ENCODE data around the gene MPPE1.

MPPE1 gene

DNA sequence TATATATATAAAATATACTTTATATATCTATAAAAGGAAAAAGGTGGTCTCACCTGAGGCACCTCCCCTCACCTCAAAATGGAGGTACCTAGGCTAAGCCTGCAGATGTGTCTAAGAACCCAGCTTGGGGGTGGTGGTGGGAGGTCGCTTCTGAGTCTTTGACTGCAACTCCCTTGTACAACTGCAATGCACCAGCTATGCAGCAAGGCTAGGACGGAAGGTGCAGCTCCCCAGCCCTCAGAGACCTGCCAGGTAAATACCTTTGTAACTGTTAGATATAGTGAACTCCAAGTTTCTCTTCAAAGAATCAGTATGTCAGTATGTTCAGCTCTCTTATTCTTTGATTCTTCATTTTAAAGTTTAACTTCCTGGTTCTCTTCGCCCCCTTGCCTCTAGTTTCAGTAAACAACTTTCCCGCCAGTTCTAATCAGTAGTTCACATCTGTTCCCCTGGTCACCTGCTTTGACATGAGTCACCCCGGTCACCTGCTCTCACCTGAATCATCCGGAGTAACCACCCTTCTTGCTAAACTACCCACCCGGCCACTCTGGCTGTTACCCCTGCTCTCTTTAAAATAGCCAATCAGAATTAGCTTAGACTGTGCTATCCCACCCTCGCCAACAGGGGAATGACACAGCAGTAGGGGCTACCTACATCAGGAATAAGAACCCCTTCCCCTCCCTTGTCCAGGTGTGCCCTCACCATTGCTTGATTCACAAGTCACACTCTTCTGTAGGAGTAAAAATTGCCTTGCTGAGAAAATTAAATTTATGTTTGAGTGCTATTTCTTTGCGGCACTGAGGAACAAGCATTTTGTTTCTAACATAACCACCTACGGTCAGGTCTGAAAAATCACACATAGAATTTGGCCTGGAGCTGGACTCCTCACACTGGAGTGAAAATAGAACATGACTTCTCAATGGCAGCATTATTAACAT, 48.5 kb upstream of the MPPE1 start (continued):
- TF ChIP-seq, protein P1, sequence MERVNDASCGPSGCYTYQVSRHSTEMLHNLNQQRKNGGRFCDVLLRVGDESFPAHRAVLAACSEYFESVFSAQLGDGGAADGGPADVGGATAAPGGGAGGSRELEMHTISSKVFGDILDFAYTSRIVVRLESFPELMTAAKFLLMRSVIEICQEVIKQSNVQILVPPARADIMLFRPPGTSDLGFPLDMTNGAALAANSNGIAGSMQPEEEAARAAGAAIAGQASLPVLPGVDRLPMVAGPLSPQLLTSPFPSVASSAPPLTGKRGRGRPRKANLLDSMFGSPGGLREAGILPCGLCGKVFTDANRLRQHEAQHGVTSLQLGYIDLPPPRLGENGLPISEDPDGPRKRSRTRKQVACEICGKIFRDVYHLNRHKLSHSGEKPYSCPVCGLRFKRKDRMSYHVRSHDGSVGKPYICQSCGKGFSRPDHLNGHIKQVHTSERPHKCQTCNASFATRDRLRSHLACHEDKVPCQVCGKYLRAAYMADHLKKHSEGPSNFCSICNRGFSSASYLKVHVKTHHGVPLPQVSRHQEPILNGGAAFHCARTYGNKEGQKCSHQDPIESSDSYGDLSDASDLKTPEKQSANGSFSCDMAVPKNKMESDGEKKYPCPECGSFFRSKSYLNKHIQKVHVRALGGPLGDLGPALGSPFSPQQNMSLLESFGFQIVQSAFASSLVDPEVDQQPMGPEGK (CRISPR knock-in tag; IDR thresholded peaks at IDR 0.05; ENCODE audit: borderline replicate concordance), result no peak
- no peak for TF ChIP-seq CSDC2 (CRISPR knock-in tag; IDR thresholded peaks at IDR 0.05)
- TF ChIP-seq OSR1 (CRISPR knock-in tag; IDR thresholded peaks at IDR 0.05), result no peak
- no peak for TF ChIP-seq TCF4 (CRISPR knock-in tag; IDR thresholded peaks at IDR 0.05; ENCODE audit: borderline replicate concordance)
- TF ChIP-seq ARNTL (CRISPR knock-in tag; IDR thresholded peaks at IDR 0.05; ENCODE audit: borderline replicate concordance, low read depth), result no peak
- no peak for TF ChIP-seq ISL1 (CRISPR knock-in tag; IDR thresholded peaks at IDR 0.05)

DNA sequence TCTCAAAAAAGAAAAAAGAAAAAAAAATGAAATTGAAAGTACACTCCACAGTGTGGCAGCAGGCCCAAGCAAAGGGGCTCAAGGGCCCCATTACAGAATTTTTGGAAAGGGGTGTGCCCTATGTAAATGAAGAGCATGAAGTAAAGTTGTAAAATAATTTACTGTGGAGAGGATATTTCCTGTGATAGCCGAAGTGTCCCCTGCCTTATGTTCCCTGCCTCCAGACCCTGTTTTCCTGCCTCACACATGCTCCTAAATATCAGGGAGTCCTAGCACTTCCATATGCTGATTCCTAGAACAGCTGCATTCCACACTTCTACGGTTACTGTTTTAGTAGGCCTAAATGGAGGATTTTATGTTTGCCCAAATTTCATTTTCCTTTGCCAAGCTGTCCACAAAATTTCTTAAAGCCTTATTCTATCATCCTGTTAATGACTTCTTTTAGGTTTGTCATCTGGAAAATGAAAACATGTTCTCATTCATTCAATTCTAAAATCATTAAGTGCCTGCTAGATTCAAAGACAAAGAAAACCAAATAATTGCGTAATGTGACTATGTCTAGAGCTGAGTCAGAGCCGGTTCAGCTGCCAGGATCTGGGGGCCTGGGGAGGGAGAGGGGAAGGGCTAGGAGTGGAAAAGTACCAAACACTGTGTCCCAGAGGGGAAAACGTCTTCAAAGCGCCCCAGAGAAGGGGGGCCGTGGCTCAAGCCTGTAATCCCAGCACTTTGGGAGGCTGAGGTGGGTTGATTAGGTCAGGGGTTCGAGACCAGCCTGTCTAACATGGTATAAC, 47.3 kb upstream of the MPPE1 start:
- no peak for TF ChIP-seq TOX (CRISPR knock-in tag; IDR thresholded peaks at IDR 0.05; ENCODE audit: borderline replicate concordance)
- no peak for TF ChIP-seq ZC3H10 (CRISPR knock-in tag; IDR thresholded peaks at IDR 0.05)
- no peak for TF ChIP-seq OSR1 (CRISPR knock-in tag; IDR thresholded peaks at IDR 0.05)
- no peak for TF ChIP-seq ZFP30 (CRISPR knock-in tag; IDR thresholded peaks at IDR 0.05)
- TF ChIP-seq ISL1 (CRISPR knock-in tag; IDR thresholded peaks at IDR 0.05), result no peak
- no peak for TF ChIP-seq SNAI2 (CRISPR knock-in tag; IDR thresholded peaks at IDR 0.05)
- TF ChIP-seq ZNF8 (CRISPR knock-in tag; IDR thresholded peaks at IDR 0.05), result no peak
- TF ChIP-seq RARB (CRISPR knock-in tag; IDR thresholded peaks at IDR 0.05), result no peak
- TF ChIP-seq, protein P2, sequence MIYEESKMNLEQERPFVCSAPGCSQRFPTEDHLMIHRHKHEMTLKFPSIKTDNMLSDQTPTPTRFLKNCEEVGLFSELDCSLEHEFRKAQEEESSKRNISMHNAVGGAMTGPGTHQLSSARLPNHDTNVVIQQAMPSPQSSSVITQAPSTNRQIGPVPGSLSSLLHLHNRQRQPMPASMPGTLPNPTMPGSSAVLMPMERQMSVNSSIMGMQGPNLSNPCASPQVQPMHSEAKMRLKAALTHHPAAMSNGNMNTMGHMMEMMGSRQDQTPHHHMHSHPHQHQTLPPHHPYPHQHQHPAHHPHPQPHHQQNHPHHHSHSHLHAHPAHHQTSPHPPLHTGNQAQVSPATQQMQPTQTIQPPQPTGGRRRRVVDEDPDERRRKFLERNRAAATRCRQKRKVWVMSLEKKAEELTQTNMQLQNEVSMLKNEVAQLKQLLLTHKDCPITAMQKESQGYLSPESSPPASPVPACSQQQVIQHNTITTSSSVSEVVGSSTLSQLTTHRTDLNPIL (CRISPR knock-in tag; IDR thresholded peaks at IDR 0.05; ENCODE audit: low read depth), result no peak
- no peak for TF ChIP-seq ZNF565 (CRISPR knock-in tag; conservative IDR thresholded peaks at IDR 0.05; ENCODE audit: low read depth)
- no peak for TF ChIP-seq PPARA (CRISPR knock-in tag; IDR thresholded peaks at IDR 0.05; ENCODE audit: borderline replicate concordance)
- TF ChIP-seq ESRRG (CRISPR knock-in tag; IDR thresholded peaks at IDR 0.05), result no peak
- TF ChIP-seq CSDC2 (CRISPR knock-in tag; IDR thresholded peaks at IDR 0.05), result no peak
- no peak for TF ChIP-seq ZFP3 (CRISPR knock-in tag; IDR thresholded peaks at IDR 0.05)
- no peak for TF ChIP-seq ZNF70 (CRISPR knock-in tag; IDR thresholded peaks at IDR 0.05)
- no peak for TF ChIP-seq TCF4 (CRISPR knock-in tag; IDR thresholded peaks at IDR 0.05; ENCODE audit: borderline replicate concordance)
- TF ChIP-seq, protein P3, sequence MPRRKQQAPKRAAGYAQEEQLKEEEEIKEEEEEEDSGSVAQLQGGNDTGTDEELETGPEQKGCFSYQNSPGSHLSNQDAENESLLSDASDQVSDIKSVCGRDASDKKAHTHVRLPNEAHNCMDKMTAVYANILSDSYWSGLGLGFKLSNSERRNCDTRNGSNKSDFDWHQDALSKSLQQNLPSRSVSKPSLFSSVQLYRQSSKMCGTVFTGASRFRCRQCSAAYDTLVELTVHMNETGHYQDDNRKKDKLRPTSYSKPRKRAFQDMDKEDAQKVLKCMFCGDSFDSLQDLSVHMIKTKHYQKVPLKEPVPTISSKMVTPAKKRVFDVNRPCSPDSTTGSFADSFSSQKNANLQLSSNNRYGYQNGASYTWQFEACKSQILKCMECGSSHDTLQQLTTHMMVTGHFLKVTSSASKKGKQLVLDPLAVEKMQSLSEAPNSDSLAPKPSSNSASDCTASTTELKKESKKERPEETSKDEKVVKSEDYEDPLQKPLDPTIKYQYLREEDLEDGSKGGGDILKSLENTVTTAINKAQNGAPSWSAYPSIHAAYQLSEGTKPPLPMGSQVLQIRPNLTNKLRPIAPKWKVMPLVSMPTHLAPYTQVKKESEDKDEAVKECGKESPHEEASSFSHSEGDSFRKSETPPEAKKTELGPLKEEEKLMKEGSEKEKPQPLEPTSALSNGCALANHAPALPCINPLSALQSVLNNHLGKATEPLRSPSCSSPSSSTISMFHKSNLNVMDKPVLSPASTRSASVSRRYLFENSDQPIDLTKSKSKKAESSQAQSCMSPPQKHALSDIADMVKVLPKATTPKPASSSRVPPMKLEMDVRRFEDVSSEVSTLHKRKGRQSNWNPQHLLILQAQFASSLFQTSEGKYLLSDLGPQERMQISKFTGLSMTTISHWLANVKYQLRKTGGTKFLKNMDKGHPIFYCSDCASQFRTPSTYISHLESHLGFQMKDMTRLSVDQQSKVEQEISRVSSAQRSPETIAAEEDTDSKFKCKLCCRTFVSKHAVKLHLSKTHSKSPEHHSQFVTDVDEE (CRISPR knock-in tag; IDR thresholded peaks at IDR 0.05), result no peak
- TF ChIP-seq, protein P1 (CRISPR knock-in tag; IDR thresholded peaks at IDR 0.05; ENCODE audit: borderline replicate concordance), result no peak
- TF ChIP-seq, protein P4, sequence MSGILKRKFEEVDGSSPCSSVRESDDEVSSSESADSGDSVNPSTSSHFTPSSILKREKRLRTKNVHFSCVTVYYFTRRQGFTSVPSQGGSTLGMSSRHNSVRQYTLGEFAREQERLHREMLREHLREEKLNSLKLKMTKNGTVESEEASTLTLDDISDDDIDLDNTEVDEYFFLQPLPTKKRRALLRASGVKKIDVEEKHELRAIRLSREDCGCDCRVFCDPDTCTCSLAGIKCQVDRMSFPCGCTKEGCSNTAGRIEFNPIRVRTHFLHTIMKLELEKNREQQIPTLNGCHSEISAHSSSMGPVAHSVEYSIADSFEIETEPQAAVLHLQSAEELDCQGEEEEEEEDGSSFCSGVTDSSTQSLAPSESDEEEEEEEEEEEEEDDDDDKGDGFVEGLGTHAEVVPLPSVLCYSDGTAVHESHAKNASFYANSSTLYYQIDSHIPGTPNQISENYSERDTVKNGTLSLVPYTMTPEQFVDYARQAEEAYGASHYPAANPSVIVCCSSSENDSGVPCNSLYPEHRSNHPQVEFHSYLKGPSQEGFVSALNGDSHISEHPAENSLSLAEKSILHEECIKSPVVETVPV (CRISPR knock-in tag; IDR thresholded peaks at IDR 0.05), result no peak
- no peak for ATAC-seq
